Stimulated activated CD4-positive, alpha-beta T cell treated with anti-CD3 and anti-CD28 coated beads, TNF-alpha, amount 100 ng/mL, for 24 hours (primary cell): ENCODE data around the gene MPHOSPH6.
"Not testable (repeated sequence)": the region's sequence is repeated elsewhere in the genome, so short reads cannot be mapped to it uniquely, and the experiment has no call there.

Experiments
- DNase-seq, 3 experiments: peaks; one replicate each; pipeline ENCODE4 v3.0.0-alpha.2; 2020; ENCODE audit warnings: low read depth in 3 of 3

MPHOSPH6 gene

DNA sequence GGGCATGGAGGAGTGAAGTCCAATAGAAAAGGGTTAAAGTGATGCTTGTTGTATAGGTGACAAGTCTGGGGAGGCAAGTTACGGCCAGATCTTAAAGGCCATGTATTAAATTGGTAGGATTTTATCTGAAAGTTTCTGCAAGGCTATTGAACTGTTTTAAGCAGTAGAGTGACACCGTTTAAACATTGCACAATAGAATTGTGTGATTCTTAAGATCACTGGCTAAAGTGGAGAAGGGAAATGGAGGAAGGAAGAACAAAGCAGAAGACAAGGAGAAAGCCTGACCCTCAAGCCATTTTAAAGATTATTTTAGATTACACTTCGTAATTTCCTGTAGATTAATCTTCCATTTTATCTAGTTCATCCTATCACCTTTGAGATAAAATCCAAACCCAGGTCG, 5.6 kb upstream of the MPHOSPH6 start:
- no peak for DNase-seq

DNA sequence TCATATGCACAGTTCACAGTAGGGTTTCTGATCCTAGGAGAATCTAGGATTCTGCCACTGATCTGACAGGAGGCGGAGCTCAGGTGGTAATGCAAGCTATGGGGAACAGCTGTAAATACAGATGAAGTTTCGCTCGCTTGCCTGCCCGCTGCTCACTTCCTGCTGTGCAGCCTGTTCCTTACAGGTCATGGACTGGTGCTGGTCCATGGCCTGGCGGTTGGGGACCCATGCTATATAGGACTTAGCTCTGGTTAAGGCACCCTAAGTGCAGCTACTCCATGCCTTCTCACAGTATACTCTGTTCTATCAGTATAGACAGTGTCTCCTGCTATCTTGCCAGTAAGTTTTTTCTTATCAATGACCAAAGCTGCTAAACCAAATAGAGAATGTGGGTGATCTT, 2.4 kb downstream of the MPHOSPH6 start:
- DNase-seq: no peak

DNA sequence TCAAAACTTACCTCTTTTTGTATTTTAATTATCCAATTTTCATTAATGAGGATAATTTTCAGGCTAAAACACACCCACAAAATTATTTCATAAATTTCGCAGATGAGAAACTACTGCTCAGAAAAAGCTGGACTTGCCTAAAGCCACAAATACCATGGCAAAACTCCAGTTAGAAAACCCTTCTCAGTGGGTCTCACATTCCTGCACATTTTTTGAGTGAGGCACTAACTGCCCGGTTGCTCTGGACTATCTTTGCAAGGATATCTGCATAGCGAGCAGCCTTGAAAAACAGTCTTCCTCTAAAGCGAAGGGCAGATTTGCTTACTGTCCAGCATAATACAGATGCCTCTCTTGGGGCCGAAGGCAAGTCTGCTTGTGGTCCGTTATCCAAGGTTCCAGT, 9.8 kb downstream of the MPHOSPH6 start:
- DNase-seq: no peak

DNA sequence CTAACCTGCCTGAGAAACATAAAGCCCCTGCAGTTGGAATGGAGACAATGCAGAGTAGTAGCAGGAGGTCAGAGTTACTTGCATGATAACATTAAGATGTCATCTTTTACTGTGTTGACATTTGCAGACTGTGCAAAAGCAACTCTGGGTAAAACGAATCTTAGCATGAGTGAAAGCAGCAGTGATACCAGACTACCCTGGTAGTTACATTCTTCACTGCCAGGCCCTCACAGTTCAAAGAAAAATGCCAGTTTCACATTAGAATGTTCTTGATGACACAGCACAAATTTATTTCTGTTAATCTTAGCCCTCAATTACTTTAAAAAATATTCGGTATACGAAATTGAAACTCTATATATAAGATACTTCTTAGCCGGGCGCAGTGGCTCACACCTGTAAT, 12.2 kb downstream of the MPHOSPH6 start:
- no peak for DNase-seq

DNA sequence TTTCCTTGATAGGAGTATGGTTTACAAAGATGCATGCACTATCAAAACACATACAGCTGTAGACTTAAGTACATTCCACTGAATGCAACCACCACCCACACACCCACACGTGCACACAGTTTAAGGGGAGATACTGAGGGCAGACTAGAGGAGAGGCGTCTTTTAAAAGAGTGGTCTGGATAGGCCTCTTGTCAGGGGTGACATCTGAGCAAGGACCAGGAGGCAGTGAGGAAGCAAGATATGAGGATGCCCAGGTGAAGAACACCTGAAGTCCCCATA, 12.6 kb downstream of the MPHOSPH6 start:
- DNase-seq: no peak

DNA sequence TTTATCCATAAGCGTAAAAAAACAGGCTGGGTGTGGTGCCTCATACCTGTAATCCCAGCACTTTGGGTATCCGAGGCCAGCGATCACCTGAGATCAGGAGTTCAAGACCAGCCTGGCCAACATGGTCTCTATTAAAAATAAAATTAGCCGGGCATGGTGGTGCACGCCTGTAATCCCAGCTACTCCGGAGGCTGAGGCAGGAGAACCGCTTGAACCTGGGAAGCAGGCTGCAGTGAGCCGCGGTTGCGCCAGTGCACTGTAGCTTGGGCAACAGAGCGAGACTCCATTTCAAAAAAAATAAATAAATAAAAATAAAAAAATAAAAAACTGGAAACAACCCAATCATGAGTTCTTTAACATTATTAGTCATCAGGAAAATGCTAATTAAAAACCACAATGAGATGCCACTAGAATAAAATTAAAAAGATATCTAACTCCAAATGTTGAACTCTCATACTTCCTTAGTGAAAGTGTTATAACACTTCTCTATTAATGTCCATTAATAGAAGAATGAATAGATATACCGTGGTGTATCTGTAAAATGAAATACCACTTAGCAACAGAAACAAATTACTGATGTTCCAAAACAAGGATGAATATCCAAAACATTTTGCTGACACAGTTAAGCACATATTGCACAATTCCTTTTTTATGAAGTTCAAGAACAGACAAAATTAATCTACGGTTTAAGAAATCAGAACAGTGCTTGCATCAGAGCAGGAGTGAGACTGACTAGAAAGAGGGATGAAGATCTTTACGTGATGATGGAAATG, 13.1 kb downstream of the MPHOSPH6 start:
- no peak for DNase-seq

DNA sequence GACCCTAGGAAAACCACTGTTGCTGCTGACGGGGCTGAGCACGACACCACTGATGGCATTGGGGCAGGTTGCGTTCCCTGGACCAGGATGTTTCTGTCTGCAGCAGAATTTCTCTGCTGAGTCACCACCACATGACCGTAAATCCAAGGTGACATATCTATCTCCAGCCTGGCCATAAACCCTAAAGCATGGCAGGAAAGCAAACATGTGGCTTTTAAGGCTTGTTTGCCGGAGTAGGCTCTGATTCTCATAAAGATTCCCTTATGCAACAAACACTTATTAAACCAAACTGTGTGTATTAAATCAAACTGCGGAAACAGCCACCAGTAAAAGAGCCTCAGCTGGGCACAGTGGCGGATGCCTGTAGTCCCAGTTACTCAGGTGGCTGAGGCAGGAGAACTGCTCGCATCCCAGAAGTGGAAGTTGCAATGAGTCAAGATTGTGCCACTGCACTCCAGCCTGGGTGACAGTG, 17.3 kb downstream of the MPHOSPH6 start:
- DNase-seq: no peak

DNA sequence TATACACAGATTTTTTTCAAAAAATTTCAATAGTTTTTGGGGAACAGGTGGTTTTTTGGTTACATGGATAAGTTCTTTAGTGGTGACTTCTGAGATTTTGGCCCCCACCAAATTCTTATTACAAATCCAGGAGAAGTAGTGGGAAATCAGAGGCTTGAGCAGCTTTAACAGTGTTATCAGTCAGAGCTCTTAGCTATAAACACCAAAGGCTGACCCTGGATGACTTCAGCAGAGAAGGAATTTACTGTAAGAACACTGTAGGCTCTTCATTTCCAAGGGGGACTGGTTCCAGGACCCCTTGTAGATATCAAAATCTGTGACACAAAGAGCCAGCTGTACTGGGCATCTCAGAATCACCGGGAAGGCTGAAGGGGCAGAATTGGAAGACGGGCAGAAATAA, 17.8 kb downstream of the MPHOSPH6 start:
- DNase-seq: no peak

DNA sequence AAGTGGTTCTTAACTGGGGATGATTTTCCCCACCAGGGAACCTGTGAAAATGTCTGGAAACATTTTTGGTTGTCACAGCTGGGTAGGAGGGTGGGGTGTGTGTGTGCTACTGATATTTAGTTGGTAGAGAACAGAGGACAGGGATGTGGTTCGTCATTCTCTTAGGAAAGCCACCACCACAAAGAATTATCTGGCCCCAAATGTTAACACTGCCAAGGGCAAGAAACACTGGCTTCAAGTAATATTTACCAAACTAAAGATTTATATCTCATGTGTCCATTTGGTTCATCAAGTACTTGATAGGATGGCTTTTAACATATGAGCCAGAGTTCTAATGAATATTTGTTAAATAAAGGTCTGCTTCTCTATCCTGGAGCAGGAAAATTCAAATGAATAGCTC, 19.5 kb downstream of the MPHOSPH6 start:
- no peak for DNase-seq

DNA sequence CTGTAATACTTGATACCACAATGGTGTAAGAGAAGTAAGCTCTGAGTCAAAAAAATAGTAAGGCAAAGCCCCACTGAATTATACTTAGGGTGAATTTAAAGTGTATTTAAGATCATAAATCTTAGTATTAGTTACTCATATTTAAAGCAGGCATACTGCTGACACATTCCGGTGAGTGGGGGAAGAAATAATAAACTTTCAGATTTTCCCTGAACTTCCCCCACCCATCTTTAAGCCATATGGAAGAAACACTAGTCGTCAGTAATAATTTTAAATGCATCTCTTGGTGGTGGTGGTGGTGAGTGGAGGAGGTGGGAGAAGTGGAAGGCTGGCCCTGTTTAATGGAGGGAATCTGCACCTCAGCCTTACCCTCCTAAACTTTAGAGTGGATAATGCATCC, 20.5 kb downstream of the MPHOSPH6 start:
- DNase-seq: no peak

DNA sequence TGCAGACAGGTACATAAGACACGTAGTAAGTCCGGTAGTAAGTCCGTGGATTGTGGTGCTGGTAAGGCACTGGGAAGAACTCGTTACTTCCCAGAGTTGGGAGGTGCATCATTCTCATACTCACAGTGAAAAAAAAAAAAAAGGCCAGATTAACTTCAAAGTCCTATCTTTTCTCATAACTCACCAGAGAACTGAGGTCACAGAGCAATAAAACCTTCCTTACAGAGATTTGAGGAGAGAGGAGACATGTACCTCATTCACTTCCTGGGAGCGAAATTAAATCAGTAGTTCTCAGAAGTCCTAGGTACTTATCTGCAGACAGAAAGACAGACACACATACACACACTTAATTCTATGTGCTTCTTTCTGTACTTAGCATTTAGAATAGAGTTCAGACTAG, 22.5 kb downstream of the MPHOSPH6 start:
- DNase-seq: no peak

DNA sequence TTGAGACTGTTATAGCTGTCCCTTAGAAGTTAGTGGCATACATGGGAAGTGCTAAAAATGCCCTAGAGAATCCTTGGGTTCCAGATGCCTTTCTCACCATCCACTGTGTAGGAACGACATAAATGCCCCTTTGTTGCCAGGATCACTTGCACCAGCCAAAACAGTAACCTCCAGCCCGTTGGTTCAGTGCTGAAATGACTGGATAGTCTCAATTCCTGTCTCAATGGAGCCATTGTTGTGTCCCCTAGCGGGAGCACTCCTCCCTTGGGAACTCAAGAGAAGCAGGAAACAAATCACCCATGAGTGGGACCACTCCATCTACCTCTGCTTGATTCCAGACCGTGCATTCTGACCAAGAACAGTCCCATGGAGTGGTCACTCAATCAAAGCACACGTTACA, 23.1 kb downstream of the MPHOSPH6 start:
- DNase-seq: no peak

DNA sequence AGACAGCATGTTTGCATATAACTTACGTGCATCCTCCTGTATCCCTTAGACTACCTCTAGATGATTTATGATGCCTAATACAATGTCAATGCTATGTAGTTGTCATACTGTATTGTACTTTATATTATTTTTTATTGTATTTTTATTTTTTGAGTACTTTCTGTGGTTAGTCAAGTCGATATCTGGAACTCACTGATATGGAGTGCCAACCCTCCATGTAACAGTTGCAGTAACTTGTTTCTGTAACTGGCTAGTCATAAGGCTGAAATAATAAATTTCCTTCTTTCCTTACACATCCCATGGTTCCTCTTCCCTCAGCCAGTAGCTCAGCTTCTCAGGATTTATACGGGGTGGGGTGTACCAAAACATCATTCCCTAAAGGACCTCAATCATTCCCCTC, 23.5 kb downstream of the MPHOSPH6 start:
- DNase-seq: no peak

DNA sequence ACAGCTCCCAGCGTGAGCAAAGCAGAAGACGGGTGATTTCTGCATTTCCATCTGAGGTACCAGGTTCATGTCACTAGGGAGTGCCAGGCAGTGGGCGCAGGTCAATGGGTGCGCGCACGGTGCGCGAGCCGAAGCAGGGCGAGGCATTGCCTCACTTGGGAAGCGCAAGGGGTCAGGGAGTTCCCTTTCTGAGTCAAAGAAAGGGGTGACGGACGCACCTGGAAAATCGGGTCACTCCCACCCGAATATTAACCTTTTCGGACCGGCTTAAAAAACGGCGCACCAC, 30.8 kb downstream of the MPHOSPH6 start:
- not testable (repeated sequence) for DNase-seq

DNA sequence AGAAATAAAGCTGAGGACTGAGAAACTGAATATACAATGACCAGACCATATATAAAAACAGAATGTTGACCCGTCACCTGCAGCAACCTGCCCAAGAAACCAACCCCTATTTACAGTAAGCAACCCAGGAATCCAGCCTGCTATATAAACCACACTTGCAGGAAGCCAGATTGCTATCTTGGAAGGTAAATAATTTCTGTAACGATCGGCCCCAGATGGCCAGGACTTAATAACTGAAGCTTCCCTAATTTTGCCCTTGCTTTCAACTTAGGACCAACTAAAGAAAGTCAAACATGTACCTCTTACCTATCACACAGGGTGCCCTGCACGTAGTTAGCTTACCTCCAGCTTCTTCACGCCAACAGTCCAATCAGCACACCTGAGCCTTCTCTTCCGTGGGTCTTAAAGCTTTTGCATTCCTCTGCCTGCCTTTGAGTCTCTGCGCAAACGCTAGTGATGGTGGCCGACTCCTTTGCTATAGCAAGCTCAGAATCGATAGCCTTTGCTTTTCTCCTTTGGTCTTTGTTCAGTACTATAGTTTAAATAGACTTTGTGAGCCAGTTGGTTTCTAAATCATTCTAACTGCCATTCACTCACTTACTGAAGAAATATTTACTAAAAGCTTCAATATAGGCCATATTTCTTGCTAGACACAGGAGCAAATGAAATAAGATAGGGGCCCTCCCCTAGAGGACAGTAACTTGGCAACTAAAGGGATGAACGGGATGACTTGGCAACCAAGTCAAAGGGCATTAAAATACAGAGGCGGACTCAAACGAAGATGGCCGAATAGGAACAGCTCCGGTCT, 31.3 kb downstream of the MPHOSPH6 start:
- DNase-seq: no peak

DNA sequence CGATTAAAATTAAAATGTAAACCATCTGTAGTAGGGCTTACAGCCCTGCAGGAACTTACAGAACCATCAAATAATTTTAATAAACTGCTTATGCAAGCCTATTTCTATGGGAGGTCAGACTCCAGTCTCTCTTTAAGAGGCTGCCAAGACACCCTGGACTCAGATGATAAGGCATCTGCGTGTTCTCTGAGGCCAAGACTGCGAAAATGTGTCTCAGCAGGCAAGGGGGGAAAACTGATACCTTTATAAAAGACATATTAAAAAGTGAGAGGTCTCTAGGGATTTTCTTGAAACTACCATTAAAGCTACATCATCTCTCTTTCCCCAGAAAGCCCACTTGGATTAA, 32.2 kb downstream of the MPHOSPH6 start:
- no peak for DNase-seq

DNA sequence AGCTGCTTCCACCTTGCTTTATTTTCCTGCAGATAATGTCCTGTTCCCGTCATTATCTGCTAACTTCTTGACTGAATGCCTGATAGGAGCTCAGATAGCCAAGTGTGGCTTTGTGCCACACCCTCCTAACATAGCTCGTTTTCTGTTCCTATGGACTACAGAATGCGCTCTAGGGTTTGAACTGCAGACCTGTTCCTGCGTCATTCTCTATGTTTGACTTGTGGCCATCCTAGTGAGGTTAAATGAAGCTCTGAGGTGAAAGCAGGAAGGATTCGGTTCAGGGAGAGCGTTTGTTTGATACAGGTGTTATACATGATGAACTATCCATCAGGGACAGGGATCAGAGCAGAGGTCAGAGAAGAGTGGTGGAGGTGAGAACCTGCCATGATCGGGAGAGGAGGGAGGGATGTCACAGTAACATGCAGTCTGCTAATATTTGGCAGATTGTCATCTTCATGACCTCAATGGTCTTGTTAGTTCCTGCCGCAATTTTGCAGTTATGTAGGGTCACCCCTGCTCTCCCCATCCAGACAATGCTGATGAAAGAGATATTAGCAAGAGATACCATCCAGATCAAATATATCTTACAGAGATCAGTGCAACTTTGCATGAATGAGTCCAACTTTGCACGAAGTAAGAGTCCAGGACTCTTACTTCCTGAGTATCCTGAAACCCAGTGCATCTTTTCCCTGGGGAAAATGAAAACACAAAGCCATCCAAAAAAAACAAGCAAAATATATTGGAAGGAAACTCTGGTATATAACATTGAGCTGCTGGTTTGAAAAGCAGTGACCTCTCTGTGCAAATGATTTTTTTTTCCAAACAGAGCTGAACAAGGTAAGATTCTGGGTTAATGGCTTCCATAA, 32.8 kb downstream of the MPHOSPH6 start:
- no peak for DNase-seq

DNA sequence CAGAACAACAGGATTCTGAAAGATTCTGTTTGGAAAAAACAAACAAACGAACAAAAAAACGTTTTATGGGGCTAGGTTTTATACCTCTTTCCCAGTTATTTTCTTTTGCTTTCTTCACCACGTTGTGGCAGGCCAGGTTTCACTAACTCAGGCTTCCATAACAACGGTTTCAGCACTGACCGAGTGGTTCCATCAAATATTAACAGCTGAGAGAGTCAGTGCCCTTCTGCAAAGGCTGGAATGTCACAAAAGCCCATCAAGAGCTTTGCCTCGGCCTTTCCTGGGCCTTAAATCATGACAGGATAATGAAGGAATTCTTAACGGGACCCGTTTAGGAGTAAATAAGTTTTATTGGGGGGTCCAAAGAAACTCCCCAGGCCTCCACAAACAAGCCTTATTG, 34.2 kb downstream of the MPHOSPH6 start:
- no peak for DNase-seq

DNA sequence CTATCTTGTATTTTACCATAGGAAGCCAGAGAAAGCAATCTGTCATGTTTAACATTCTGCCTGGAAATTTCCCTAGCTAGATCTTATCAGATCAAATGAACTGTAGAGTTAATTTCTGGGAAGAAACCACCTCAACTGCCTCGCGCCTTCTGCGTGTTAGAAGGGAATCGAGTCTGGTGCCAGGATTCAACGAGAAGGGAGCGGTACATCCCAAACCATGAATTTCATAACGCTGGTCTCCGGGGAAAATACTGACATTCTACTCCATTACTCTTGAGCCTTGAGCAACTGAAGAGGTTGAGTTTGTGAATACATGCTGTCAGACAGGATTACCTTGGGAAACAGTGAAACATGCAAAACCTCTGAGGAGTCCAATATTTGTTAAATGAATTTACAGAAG, 35.2 kb downstream of the MPHOSPH6 start:
- no peak for DNase-seq

DNA sequence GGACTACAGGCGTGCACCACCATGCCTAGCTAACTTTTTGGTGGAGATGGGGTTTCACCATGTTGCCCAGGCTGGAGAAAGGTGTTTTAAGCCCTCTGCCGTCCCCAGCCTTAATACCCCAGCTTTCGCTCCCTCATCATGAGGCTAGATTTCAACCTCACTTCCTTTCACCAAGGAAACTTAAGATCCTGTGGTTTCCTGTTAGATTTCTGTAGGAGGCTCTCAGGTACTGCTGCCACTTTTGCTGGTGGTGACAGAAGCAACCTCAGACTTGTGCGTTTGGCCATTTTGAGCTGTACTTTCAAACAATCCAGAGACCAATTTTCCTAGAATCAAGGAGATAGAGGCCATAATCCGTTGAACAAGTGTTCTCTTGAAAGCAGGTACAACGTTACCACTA, 36.2 kb downstream of the MPHOSPH6 start:
- no peak for DNase-seq

DNA sequence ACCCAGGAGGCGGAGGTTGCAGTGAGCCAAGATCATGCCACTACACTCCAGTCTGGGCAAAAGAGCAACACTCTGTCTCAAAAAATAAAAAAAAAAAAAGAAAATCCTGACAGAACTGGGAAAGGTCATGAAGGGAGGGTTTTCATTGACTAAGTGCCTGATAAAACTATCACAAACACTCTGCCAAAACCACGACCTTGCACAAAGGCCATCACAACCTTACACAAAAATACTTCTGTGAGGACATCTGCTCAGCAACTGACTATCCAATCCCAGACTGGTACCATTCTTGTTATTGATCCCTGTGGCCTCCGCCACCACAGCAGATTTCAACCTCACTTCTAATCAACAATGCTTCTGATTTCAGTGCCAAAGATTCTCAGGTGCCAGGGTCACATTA, 40.1 kb downstream of the MPHOSPH6 start:
- DNase-seq: no peak

DNA sequence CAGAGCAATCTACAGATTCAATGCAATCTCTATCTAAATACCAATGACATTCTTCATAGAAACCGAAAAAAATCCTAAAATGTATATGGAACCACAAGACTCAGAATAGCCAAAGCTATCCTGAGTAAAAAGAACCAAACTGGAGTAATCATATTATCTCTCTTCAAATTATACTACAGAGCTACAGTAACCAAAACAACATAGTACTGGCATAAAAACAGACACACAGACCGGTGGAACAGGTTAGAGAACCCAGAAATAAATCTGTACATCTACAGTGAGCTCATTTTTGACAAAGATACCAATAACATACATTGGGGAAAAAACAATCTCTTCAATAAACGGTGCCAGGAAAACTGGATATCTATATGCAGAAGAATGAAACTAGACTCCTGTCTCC, 45.4 kb downstream of the MPHOSPH6 start:
- DNase-seq: no peak

DNA sequence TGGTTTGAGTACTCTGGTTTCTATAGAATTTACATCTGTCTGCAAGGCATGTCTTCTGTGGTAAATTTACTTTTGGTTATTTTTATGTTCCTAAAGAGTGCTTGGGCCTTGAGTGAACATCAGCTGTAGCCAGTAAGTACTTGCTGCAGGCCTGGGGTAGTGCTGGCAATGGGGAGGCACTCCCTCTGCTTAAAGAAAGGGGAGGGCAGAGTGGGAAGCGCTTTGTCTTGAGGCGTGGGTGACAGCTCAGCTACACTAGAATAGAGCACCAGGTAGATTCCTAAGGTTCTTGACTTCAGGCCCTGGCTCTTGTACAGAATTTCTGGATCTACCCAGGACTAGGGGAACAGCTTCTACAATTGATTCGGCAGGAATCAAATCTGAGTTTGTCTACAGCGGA, 50.6 kb downstream of the MPHOSPH6 start:
- DNase-seq: no peak
